Measurements from ENCODE around the gene IL11RA. TPM values are rescaled to one million over a fixed set of nuclear protein-coding genes. Genes with fewer than 3 reads are reported as not detected.

The IL11RA gene
- total and polyA plus RNA-seq, 2 donors (not counting 3 experiments of a cell fraction or from before 2014, with no cell fraction given), result 15.3 to 18.6 TPM

- CTCF ChIA-PET, result interaction anchor here (1.0 to 2.3 kb wide), 14 partner anchors 8 to 235 kb away, joined by 3 to 15 read pairs (median 6); partner anchors contain the start of genes GALT, IL11RA, RPP25L and SIGMAR1
Measured at GRCh38 chr9:34664281-34665066, 12.5 kb downstream of the IL11RA start.

More at GRCh38 chr9:34664281-34665066, 12.5 kb downstream of the IL11RA start:
- H3K9ac ChIP-seq (replicated peaks; ENCODE audit: extremely low read depth, insufficient read depth, low read length), result no peak overlapping the region
- no peaks in the 10 kb centered on the region for H3K36me3 ChIP-seq (ENCODE audit: control insufficient read depth in 2 of 2, extremely low read depth in 1 of 2, insufficient read depth in 2 of 2, low read length in 2 of 2)
- peak overlapping the region; percentile 94 for H2AFZ ChIP-seq (ENCODE audit: low read depth, low read length)
- dilution Hi-C loops (cut with MboI; ENCODE audit: extremely low pct_ligation_motif_present, low sequenced_read_pairs) (no loop called here), intact Hi-C loops (cut with micrococcal nuclease) (loop anchor here (1.0 to 2.0 kb wide), 4 partner anchors 11 to 52 kb away; partner anchors contain the start of genes IL11RA, RPP25L and SIGMAR1)
- H4K20me1 ChIP-seq (replicated peaks; ENCODE audit: control insufficient read depth, extremely low read depth, insufficient read depth, low read length), result no peaks in the 10 kb centered on the region
- H3K79me2 ChIP-seq (ENCODE audit: control insufficient read depth, insufficient read depth, low read length), result no peaks in the 10 kb centered on the region
- peaks cover 5% of the 10 kb centered on the region for H3K4me1 ChIP-seq (ENCODE audit: control insufficient read depth, extremely low read depth, insufficient read depth, low read length)
- peak overlapping the region; percentile 63 for H3K4me2 ChIP-seq (ENCODE audit: insufficient read depth, low read length)
- DNase-seq (ENCODE audit: low read depth, low spot score), result peak; percentile 80
- peak overlapping the region; percentile 17 to 49 (median 24) for H3K4me3 ChIP-seq (replicated peaks in 1 of 3; ENCODE audit: insufficient read depth in 1 of 3, low read depth in 1 of 3, low read length in 3 of 3)
- H3K9me1 ChIP-seq (replicated peaks; ENCODE audit: control insufficient read depth, extremely low read depth, insufficient read depth, low read length), result no peaks in the 10 kb centered on the region
- BruUV-seq (replicated peaks), result no TSS peak
- FAIRE-seq, result peak; percentile 93
- no peaks in the 10 kb centered on the region for H3K27me3 ChIP-seq (ENCODE audit: control insufficient read depth in 2 of 2, insufficient read depth in 2 of 2, low read length in 2 of 2)
- TF ChIP-seq POLR2A (IDR thresholded peaks at IDR 0.05; ENCODE audit: low read depth, low read length) (no peak), CTCF (IDR thresholded peaks at IDR 0.05; ENCODE audit: extremely low read depth in 1 of 2, insufficient read depth in 1 of 2, low read depth in 1 of 2, low read length in 2 of 2) (peak; percentile 90 to 95)
- H3K27ac ChIP-seq (ENCODE audit: insufficient read depth, low read depth, low read length), result no peak overlapping the region
- H3K9me3 ChIP-seq (replicated peaks; ENCODE audit: control insufficient read depth, insufficient read depth, low read length), result no peaks in the 10 kb centered on the region
- POLR2A ChIA-PET, result interaction anchor here (1.2 kb wide), 1 partner anchor 17 kb away, joined by 7 read pairs; the partner anchor contains the start of gene GALT
